HT-29 (cell line): ENCODE results near the gene DMGDH. TPM values are rescaled to one million over a fixed set of nuclear protein-coding genes. Genes with fewer than 3 reads are reported as not detected.

Experiments used
- DNase-seq: peaks from one replicate; pipeline ENCODE4 v3.0.0-alpha.2; 2015; ENCODE audit warnings: low spot score
- total RNA-seq: library from RNA; depleted of rRNA; stranded (reverse); fragments of >200 nt; shearing (Covaris generic); gene quantifications from 2 replicates; pipeline ENCODE4 v1.2.3, GENCODE V29; 2014

DMGDH gene
- total RNA-seq, 1 experiment from 2014 or later: not detected

GRCh38 chr5:79070350-79070667, 835 bp upstream of the DMGDH start:
- no peak for DNase-seq

- DNase-seq: no peak
These were observed 7.0 kb downstream of the DMGDH start for GRCh38 chr5:79062436-79062835.

DNA sequence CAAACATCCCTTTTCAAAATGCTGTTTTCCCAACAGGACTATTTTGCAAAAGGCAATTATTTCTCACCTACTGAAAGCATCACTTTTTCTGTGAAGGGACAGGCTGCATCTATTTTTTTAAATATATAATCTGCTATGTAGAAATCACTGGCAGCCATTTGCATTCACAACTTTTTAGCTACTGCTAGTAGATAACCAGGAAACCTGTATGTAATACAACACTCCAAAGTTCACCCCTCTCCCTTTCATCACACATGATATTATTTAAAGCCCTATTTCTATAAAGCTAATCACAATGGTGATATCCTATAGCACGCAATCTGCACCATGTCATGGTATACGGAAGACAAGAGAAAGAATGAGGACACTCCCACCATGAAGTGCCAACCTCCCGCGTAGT, 9.8 kb downstream of the DMGDH start:
- DNase-seq: no peak

DNA sequence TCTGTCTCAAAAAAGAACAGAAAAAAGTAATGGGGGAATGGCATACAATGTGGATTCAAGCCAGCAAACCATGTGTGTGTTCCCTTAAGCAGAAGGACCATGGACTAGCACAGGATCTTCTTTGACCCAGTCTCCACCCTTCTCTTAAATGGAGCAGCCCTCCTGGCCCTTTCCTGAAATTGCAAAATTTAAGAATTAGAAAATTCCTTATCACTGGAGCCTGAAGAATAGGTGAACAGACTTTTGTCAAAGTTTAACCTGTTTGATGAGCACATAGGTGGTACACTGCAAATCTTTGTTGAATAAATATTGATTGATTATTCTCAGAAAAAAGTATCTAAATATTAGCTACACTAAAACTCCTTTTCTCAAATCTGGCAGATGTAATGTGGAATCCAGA, 12.6 kb downstream of the DMGDH start:
- DNase-seq: no peak

- DNase-seq: no peak
These were observed 14.5 kb downstream of the DMGDH start for GRCh38 chr5:79055017-79055416.

DNA sequence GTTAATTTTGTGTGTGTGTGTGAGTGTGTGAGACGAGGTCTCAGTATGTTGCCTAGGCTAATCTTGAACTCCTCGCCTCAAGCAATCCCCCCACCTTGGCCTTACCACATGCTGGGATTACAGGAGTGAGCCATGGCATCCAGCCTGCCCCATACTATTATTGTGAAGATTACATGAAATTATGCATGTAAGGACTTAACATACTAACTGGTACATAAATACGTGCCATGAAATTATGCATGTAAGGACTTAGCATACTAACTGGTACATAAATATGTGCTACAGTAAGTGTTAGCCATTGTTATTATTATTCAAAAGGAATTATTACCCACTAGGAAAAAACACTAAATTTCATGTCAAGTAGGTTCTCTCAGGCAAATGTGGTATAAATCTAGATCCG, 16.2 kb downstream of the DMGDH start:
- DNase-seq: no peak

- DNase-seq: no peak
These were observed 19.0 kb downstream of the DMGDH start for GRCh38 chr5:79050498-79050897.

DNA sequence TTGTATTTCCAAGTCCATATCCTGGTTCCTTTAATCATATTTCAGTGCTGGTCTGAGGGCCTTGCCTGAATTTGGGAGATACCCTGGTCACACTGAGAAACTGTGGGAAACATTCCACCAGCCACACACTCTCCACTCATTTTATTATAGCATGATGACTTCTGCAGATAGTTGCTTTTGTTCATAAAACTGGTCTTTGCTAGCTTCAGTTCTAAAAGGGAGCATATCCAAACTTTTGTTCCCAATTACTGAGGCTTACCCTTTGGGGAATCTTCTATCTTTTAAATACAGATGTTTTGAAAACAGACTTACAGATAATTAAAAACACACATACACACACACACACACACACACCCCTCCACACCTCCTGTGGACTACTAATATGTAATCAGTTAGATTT, 21.0 kb downstream of the DMGDH start:
- no peak for DNase-seq

DNA sequence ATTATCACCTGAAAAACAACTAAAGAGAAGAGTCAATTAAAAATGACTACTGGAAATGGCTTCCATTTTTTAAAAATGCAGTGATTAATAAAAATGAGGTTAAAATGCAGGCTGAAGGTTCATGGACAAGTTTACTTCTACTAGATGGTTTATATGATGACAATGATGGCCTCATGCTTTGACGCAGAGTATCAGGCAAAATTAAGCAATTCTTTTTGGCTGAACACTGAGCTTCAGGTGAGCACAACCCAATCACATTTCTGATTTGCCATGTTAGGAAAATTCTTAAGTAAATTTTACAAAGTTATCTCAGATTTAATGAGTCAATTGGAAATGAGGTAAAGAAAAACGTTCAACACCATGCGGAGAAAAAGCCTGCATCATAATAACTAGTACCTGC, 22.3 kb downstream of the DMGDH start:
- DNase-seq: no peak

DNA sequence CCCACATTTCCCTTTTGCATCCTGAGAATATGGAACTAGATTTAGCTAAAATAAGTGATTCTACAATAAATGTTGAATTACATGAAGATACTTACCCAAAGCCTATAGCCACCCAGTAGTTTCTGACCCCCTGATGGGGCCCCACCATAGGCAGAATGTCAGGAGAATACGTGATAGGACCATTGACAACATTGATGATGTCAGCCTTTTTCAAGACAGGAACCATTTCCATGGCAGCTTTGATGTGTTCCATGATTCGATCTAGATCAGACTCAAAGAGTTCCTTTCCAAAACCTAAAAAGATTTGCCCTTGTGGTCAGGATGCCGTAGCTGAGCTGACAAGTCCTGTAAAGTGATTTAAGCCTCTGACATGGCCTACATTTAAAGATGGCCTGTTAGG, 27.3 kb downstream of the DMGDH start:
- no peak for DNase-seq

DNA sequence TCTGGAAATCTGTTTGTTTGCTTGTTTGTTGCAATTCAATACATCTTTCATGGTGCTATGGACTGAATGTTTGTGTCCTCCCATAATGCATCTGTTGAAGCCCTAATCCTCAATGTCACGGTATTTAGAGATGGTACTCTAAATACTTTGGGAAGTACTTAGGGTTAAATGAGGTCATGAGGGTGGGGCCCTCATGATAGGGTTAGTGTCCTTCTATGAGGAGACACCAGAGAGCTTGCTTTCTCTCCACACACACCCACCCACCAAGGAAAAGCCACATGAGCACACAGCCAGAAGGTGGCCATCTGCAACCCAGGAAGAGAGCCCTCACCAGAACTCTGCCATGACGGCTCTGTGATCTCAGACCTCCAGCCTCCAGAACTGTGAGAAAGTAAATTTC, 32.7 kb downstream of the DMGDH start:
- no peak for DNase-seq

DNA sequence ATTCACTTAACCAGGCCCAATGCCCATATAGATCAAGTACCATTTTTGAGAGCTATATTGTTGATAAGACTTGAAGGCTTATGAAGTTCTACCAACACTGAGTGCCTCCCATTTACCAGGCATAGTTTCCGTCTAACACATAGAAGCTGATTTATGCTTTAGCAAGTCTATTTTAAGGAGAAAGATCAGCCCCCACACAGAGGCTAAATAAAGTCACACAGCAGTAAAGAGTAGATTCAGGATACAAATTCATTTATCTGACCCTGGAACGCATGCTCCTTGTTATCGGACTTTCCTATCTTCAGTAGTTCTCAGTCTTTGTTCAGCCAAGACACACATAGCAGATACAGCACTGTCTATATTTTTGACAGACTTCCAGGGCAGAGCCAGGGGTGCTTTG, 34.2 kb downstream of the DMGDH start:
- no peak for DNase-seq

GRCh38 chr5:79032782-79033181, 36.7 kb downstream of the DMGDH start:
- no peak for DNase-seq

- DNase-seq: no peak
These were observed 37.3 kb downstream of the DMGDH start for GRCh38 chr5:79032031-79032695.

DNA sequence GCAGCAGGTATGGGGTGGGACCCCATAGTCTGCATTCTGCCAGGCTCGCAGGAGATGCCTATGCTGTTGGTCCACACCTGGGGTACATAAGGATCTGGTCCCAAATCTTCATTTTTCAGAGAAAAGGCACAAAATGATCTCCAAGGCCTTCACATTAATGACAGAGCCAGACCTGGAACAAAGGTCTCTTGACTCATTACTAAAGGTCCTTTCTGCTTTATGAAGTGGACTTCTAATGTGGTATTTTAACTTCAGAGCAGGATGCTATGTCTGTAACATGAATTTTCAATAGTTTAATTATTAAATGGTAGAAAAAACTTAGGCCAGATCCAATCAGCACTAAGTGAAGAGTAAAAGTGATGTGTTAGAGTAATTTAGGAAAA, 38.0 kb downstream of the DMGDH start:
- no peak for DNase-seq

GRCh38 chr5:79030663-79031484, 38.6 kb downstream of the DMGDH start:
- DNase-seq: no peak

DNA sequence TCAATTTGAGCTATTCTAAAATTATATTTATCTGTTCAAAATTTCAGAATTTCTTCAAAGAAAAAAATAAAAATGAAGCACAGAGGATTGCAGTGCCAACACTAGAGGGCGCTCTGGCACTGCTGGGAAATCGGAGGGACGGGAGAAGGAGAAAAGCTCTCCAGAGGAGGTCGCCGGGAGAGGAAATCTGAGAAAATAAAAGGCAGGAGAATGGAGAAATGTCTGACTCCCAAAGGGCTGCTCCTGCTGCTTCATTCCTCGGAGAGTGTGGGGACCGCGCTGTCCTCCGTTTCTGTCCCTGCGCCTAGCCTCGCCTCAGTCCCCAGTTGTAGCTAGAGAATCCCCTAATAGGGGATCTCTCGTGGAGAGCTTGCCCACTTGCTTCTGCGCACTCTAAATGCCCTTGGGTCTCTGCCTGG, 44.4 kb downstream of the DMGDH start:
- peak; percentile 65 for DNase-seq

DNA sequence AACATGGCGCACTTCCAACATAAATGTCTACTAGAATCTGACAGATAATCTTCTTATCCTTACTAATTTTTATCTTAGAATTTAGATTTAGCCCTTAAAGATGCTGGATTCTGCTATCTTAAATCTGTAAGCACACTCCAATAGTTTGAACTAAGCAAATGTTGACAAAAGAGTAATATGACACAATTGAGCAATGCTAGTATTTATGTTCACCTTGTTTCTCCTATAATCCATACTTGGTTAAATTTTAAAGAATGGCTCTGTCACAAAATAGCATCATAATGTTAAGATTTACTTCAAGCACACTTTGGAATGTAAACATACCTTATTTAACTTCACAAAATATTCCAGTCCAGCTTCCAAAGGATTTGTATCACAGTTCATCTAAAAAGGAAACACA, 45.5 kb downstream of the DMGDH start:
- no peak for DNase-seq

DNA sequence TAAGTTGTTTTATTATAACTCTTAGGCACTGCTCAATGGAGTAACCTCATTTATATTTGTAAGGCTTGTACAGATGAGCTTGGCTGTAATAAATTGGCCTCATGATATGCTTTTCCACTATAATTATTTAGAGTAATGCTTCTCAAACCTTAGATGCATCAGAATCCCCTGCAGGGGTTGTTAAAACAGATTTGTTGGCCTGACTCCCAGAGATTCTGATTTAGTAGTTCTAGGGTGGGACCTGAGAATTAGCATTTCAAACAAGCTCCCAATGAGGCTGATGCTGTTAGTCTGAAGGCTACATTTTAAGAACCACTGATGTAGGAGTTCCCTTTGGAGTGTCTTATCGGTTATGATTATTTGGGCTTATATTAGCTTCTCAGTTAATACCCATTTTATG, 46.1 kb downstream of the DMGDH start:
- no peak for DNase-seq

- no peak for DNase-seq
These were observed 46.7 kb downstream of the DMGDH start for GRCh38 chr5:79022771-79023170.

DNA sequence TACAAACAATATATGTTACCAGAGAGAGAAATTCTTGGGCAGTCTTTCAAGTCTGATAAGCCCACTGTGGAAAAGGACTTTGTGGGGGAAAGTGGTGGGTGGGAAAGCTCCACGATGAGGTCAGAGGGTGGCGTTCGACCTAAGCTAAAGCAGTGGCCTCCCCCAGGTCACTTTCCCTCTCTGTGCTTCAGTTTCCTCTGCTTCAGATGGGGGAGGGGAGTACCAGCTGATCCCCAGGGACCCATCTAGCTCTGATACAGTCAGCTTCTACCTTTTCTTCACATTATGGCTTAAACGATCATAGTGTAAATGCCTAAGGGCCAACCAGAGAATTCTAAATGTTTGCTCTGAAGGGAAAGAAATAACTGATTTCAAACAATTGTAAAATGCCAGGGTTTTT, 47.7 kb downstream of the DMGDH start:
- DNase-seq: no peak

DNA sequence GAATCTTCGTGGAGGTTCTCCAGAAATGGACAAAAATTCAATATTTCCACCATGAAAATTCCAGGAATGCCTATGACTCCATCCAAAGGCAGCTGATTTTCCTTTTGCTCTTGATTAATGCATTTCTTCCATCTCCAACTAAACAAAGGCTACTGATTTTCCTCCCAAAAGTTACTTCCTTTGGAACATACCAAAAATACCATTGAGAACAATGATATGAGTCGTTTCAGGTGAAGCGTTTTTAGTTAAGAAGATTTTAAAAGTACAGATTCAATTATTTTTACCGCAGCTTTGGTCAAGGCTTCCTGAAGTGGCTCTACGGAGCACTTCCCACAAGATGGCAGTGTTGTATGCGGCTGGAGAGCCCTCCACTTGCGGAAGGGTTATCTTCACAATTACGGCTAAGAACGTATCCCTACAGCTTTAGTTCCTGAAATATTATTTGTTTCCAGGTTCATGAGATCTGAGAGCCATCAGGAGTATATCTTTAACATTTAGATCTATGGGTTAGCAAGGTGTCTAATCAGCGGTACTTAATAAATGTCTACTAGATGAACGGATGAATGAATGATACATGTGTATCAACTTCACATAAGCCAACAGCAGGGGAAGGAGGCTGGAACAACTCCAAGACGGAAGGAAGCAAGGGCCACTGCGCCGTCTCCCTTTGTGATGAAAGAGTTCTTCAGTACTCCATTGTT, 48.5 kb downstream of the DMGDH start:
- peak; percentile 72 for DNase-seq

- no peak for DNase-seq
These were observed 54.8 kb downstream of the DMGDH start for GRCh38 chr5:79014631-79015030.
